HG02852 (cell line): ENCODE measurements around the gene SLIT1.
"Not testable (repeated sequence)": the region's sequence is repeated elsewhere in the genome, so short reads cannot be mapped to it uniquely, and the experiment has no call there.

Experiments
- ATAC-seq: cut with Tn5 transposase; IDR thresholded peaks from one replicate; pipeline ENCODE4 v1.9.1; 2021; ENCODE audit warnings: mild to moderate bottlenecking, moderate library complexity; ENCODE audit not compliant: unreplicated experiment

The SLIT1 gene

GRCh38 chr10:97048649-97049427 lies 136.9 kb downstream of the SLIT1 start:
- ATAC-seq, result no peak

- no peak for ATAC-seq
These were observed 138.0 kb downstream of the SLIT1 start for GRCh38 chr10:97047788-97048187.

- no peak for ATAC-seq
These were observed 138.5 kb downstream of the SLIT1 start for GRCh38 chr10:97047083-97047736.

GRCh38 chr10:97046456-97047082 lies 139.2 kb downstream of the SLIT1 start:
- no peak for ATAC-seq

DNA sequence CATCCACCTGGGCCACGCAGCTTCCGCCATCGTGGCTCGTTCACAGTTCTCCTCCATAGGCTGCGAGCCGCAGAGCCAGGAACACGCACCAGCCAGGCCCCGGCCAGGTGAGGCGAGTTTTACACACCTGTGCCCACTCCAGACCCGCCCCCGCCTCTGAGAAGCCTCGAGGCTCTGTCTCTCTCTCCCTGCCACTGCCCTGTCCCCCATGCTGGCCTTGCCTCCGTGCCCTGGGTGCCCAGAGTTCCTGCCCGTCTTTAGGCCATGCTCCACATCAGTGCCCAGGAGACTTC lies 142.2 kb downstream of the SLIT1 start:
- ATAC-seq, result no peak

- ATAC-seq, result no peak
These were observed 142.8 kb downstream of the SLIT1 start for GRCh38 chr10:97042716-97043562.

GRCh38 chr10:97042081-97042480 lies 143.7 kb downstream of the SLIT1 start:
- no peak for ATAC-seq

- no peak for ATAC-seq
These were observed 145.1 kb downstream of the SLIT1 start for GRCh38 chr10:97040706-97041105.

DNA sequence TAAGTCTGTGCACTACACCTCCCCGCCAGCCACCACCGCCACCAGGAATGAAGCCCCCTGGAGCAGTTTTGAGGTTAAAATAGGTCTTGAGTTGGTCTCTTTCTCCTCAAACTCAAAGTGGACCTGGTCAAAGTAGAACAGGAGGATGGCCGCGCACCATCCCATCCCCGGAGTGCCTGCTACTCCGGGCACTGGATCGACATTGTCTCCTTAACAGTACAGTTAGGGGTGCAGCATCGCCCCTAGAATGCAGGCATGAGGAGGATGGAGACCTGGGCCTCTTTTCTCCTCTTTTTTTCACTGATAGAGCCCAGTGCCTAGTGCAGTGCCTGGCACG lies 145.5 kb downstream of the SLIT1 start:
- no peak for ATAC-seq

GRCh38 chr10:97039538-97040247 lies 146.1 kb downstream of the SLIT1 start:
- no peak for ATAC-seq

GRCh38 chr10:97038688-97039087 lies 147.1 kb downstream of the SLIT1 start:
- no peak for ATAC-seq

GRCh38 chr10:97037365-97038361 lies 148.1 kb downstream of the SLIT1 start:
- ATAC-seq, result no peak

- ATAC-seq, result no peak
These were observed 150.6 kb downstream of the SLIT1 start for GRCh38 chr10:97034958-97035769.

DNA sequence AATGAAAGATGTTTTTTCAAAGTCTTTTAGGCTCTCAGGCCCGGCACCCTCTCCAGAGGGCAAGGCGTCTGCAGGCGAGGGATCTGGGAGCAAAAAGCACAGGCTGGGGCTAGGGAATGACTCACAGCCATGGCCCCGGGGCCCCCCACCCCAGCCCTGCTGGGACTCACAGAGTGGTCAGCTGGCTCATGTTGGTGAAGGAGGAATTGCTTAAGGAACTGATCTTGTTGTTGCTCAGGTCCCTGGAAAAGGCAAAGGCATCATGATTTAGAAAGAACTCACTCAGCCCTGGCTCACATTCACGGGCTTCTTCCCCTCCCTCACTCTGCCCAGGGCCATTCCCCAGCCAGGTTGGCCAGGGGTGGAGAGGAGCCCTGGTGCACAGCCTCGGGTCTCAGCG lies 151.5 kb downstream of the SLIT1 start:
- no peak for ATAC-seq

DNA sequence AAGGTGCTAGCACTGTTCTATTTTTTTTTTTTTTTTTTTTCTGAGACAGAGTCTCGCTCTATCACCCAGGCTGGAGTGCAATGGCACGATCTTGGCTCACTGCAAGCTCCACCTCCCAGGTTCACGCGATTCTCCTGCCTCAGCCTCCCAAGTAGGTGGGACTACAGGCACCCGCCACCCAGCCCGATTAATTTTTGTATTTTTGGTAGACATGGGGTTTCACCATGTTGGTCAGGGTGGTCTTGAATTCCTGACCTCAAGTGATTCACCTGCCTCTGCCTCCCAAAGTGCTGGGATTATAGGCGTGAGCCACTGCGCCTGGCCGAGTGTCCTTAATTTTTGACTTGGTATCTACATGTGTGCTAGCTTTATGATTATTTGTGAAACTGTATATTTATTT lies 151.9 kb downstream of the SLIT1 start:
- ATAC-seq, result not testable (repeated sequence)

GRCh38 chr10:97032624-97033023 lies 153.1 kb downstream of the SLIT1 start:
- ATAC-seq, result no peak

GRCh38 chr10:97031459-97031858 lies 154.3 kb downstream of the SLIT1 start:
- ATAC-seq, result no peak

DNA sequence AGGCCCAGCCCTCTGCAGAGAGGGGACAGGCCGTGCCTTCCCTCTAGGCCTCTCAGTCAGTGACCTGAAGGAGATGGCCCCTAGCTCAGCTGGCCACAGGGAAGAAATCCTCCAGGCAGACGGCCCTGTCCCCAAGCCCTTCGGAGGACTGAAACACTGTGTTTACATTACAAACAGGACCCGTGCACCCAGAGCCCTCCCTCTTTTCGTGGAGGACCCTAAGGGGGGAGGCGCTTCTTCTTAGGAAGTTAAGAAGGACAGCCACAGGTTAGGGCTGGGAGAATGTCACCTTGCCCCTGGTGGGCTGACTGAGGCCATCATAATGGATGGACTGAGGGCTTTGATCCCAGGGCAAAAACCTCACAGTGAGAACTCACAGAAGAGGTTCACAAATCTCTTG lies 154.9 kb downstream of the SLIT1 start:
- no peak for ATAC-seq

DNA sequence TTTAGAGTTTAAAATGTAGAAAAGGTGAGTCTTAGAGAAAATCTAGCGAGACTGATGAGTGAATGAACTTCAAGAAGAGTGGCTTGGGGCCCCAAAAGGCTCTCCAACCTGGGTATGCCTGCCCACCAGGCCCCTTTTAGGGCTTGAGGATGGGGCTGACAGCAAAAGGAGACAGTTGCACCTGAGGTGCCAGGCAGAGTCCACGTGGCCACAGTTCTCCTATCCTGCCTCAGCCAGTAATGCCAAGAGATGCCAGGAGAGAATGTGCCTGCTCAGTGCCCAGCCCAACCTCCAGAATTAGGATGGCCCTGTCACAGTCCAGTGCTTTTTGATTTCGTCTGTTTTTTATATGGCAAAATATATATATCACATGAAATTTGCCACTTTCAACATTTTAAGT lies 156.5 kb downstream of the SLIT1 start:
- no peak for ATAC-seq
